Peyer's patch (tissue), 4 donors: ENCODE results near the gene CDH12.

Experiments
- CTCF ChIP-seq, 6 experiments: fragments of 450-650 bp in 4 of 6; fragments of 200-600 bp in 2 of 6; sonication (generic) in 1 of 6; IDR thresholded peaks; one replicate each; pipeline ENCODE4 v1.5.1; 2017 to 2019; ENCODE audit warnings: antibody characterized with exemption in 6 of 6, mild to moderate bottlenecking in 3 of 6, moderate library complexity in 1 of 6
- POLR2A ChIP-seq, 2 donors: fragments of 450-650 bp; IDR thresholded peaks; one replicate each; pipeline ENCODE4 v1.5.1; 2017; ENCODE audit warnings: antibody characterized with exemption in 2 of 2, mild to moderate bottlenecking in 2 of 2, moderate library complexity in 2 of 2

DNA sequence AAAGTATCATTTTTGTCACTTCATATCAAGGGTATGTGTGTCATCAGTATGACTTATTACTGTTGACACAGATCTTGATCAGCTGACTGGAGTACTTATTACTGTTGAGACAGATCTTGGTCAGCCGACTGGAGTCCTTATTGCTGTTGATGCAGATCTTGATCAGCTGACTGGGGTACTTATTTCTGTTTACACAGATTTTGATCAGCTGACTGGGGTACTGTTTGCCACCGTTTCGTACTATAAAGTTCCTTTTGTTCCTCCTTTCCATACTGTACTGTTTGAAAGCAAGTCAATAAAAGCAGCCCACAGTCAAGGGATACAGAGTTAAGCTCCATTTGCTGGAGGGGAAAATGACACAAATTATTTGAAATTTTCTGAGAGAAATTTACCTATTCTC lies 347.3 kb downstream of the CDH12 start:
- TF ChIP-seq POLR2A (IDR thresholded peaks at IDR 0.05) (no peak), CTCF (IDR thresholded peaks at IDR 0.05) (no peak)
